ENCODE data around the gene DUSP8.

Gene DUSP8

GRCh38 chr11:1565173-1565903 lies 6.7 kb downstream of the DUSP8 start:
- no peak for DNase-seq (ENCODE audit: low read depth in 2 of 2)

- peak; percentile 56 to 58 for DNase-seq (ENCODE audit: low read depth in 2 of 2)
Observed at GRCh38 chr11:1564535-1565172, 7.4 kb downstream of the DUSP8 start.

GRCh38 chr11:1563697-1564534 lies 8.2 kb downstream of the DUSP8 start:
- no peak for DNase-seq (ENCODE audit: low read depth in 2 of 2)

DNA sequence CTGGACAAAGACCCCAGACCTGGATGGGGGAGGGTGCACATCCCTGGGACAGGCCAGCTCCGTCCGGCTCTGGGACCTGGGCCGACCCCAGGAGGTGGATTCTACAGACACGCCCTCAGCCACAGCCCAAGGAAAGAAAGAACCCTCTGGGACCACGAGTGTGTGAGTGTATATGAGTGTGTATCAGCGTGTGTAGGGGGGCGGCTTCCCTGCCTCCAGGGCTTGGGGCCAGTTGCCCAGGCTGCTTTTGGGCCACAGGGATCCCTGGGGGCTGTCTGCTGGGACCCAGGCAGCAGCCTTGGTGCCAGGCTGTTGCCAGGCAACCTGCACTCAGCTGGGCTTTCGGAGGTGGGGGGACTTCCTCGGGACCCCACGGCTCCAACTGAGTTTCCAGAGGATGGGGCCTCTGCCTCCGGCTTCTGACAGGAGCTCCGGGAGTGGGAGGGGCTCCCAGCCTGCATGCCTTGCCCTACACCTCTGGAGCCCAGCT lies 8.9 kb downstream of the DUSP8 start:
- no peak for DNase-seq (ENCODE audit: low read depth in 2 of 2)

- no peak for DNase-seq (ENCODE audit: low read depth in 2 of 2)
Observed at GRCh38 chr11:1562469-1563148, 9.5 kb downstream of the DUSP8 start.

DNA sequence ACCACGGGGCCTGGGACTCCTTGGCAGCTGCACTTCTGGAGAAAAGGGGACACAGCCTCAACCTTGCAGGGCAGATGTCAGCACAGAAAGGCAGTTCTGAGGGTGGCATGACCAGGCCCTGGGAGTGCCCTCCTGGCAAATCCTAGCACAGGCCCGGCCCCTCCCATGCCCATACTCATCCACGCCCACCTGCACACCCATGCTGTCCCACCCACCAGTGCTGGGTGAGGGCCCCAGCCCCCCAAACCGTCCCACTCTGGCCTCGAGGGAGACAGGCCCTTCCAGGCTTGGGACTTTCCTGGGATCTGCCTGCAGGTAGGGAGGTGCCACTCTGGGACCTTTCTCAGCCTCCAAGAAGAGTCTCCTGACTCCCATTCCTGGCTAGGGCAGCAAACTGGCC lies 10.1 kb downstream of the DUSP8 start:
- DNase-seq (ENCODE audit: low read depth in 2 of 2): no peak

DNA sequence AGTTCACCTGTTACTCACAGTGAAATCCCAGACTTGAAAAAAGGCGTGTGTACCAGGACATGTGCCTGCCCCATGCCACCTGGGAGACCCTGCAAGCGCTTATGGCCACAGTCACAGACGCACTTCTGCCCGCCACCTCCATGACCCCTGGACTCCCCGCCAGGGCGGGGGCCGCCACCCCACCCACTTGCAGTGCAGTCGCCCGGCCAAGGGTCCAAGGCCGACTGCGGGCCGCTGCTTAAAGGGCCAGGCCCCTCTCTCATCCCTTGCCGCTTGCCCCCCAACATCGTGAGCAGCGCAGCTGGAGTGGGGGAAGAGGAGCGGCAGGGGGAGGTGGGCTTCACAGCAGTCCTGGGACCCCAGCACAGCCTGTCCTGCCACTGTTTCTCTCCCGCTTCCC lies 10.8 kb downstream of the DUSP8 start:
- DNase-seq (ENCODE audit: low read depth in 2 of 2): no peak

GRCh38 chr11:1560649-1561251 lies 11.3 kb downstream of the DUSP8 start:
- DNase-seq (ENCODE audit: low read depth in 2 of 2): no peak

DNA sequence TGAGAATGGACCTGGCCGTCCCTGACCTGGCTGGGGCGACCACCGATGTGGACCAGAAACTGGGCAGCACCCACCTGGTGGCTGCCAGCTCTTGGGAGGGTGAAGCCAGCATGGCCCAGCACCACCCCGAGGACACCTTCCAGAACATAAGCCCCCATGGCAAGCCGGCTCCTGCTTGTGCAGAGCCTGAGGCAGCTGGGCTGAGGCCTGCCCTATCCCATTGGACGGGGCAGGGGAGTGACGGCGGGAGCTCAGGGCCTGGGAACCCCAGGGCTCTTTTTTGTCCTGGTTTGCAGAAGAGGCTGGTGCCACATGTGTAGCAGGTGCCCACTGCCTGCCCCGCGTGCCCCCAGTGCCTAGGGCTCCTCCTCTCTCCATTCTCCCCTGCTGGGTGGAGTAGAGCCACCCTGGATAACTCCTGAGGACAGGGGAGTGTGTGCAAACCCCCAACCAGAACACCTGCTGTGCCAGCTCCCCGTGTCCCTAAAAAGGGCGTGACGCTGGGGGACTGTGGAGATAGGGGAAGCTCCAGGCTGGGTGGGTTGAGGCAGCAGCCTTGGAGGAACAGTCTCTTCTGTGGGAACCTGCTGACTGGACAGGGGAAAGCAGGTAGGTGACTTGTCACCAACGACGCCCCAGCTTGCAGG lies 11.9 kb downstream of the DUSP8 start:
- DNase-seq (ENCODE audit: low read depth in 2 of 2): no peak

DNA sequence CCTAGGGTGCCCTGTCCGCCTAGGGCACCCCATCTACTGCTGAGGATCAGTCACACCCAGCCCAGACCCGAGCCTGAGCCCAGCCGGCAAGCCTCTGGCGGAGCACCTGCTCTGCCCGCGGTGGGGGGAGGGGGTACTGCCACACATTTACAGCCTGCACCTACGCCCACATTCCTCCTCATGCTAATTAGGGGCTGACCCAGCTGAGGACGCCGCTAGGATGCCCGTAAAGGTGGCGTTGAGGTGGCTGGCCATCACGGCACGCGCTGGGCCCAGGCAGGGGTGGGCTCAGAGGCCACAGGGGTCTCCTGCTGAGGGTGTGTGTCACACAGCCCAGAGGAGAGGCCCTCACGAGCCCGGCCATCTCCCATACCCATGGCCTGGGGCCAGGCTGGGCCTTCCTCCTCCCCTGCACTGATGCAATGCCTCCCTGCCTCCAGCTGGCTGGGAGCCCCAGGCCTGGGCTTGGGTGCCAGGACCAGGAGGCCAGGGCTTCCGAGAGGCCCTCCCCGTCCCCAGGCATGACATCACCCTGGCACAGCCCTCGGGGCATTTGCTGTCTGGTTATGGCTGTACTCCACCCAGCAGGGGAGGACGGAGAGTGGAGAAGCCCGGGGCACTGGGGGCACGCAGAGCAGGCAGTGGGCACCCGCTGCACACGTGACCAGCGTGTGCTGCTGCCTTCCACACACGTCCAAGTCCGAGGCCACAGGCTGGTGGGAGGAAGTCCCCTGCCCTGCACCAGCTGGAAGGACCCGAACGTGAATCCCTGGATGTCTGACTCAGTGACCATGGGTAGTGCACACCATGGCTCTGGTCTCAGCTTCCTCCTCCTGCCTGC lies 12.7 kb downstream of the DUSP8 start:
- no peak for DNase-seq (ENCODE audit: low read depth in 2 of 2)

- no peak for DNase-seq (ENCODE audit: low read depth in 2 of 2)
Observed at GRCh38 chr11:1558775-1559110, 13.3 kb downstream of the DUSP8 start.

DNA sequence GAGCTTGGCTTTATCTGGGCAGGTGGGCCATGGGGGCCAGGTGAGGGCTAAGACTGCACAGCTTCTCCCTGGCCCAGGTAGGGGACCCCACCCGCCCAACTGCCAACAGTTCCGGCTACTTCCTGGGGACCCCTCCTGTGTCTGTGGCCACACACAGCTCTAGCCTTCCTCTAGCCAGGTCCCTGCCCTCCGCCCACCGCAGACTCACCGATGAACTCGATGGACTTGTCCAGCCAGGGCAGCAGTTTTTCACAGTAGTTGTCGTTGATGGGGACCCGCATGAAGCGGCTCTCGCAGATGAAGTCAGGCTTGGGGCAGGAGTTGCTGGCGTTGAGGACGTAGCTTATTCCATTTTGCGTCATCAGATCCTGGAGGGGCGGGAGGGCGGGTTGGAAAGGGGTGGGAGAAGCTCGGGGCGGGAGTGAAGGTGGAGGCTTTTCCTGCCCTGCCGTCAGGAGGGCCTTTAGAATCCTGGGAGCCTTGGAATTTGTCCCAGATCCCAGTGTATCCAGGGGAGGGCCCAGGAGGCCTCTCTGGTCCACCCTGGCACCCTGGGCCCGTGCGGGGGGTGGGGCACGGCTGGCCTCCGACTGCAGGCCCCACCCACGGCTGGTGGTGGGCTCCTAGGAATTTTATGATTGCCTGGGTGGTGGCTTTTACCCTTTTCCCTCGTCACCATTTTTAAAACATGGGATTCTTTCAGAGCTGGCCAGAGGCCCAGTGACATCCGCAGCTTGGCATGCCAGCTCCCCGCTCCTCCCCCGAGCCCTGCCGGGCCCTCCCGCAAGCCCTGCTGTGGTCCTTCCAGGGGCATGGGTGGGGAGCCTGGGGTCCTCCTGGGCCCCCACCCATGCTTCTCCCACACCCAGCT lies 13.9 kb downstream of the DUSP8 start:
- peak; percentile 35 to 51 for DNase-seq (ENCODE audit: low read depth in 2 of 2)

- no peak for DNase-seq (ENCODE audit: low read depth in 2 of 2)
Observed at GRCh38 chr11:1557051-1557884, 14.8 kb downstream of the DUSP8 start.

- DNase-seq (ENCODE audit: low read depth in 2 of 2): no peak
Observed at GRCh38 chr11:1556278-1556902, 15.7 kb downstream of the DUSP8 start.

DNA sequence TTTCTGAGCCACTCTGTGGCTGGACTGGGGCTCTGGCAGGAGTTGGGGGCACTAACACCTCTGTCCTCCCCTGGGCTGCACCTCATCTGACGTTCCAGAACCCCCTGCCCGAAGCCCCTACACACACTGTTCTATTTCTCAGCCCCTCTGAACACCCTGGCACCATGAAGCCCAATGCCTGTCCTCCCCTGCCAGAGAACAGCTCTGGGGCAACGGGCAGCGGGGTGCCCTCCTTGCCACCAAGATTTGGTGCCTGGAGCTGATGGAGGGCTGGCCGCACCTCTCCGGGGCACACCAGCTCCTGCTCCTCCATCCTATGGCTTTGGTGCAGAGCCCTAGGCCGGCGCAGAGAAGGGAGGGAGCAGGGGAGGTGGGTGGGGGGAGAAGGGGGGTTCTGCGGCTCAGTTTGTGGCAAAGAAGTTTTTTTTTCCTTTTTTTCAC lies 16.3 kb downstream of the DUSP8 start:
- DNase-seq (ENCODE audit: low read depth in 2 of 2): no peak

- DNase-seq (ENCODE audit: low read depth in 2 of 2): no peak
Observed at GRCh38 chr11:1554981-1555712, 16.9 kb downstream of the DUSP8 start.

Measured in fibroblast of skin of left biceps (primary cell).